GM15510 (cell line): Measurements from ENCODE around the gene TMEFF1.

Source experiments
- POLR2A ChIP-seq: IDR thresholded peaks from 3 replicates; pipeline ENCODE4 v1.6.1; 2011; ENCODE audit warnings: borderline replicate concordance; ENCODE audit not compliant: insufficient read length; ENCODE audit errors: extremely low read depth

TMEFF1 gene

GRCh38 chr9:100499460-100499859 lies 26.5 kb downstream of the TMEFF1 start:
- TF ChIP-seq POLR2A: no peak

GRCh38 chr9:100499866-100500265 lies 26.9 kb downstream of the TMEFF1 start:
- no peak for TF ChIP-seq POLR2A

- TF ChIP-seq POLR2A: no peak
These were observed 32.7 kb downstream of the TMEFF1 start for GRCh38 chr9:100505564-100506159.

GRCh38 chr9:100511205-100511604 lies 38.3 kb downstream of the TMEFF1 start:
- TF ChIP-seq POLR2A: no peak

GRCh38 chr9:100515578-100516494 lies 42.9 kb downstream of the TMEFF1 start:
- TF ChIP-seq POLR2A: no peak

- TF ChIP-seq POLR2A: no peak
These were observed 48.3 kb downstream of the TMEFF1 start for GRCh38 chr9:100521282-100521681.

GRCh38 chr9:100525563-100525962 lies 52.6 kb downstream of the TMEFF1 start:
- TF ChIP-seq POLR2A: no peak

- TF ChIP-seq POLR2A: no peak
These were observed 61.5 kb downstream of the TMEFF1 start for GRCh38 chr9:100534401-100534800.

GRCh38 chr9:100540327-100540726 lies 67.4 kb downstream of the TMEFF1 start:
- TF ChIP-seq POLR2A: no peak

GRCh38 chr9:100549048-100549447 lies 76.1 kb downstream of the TMEFF1 start:
- TF ChIP-seq POLR2A: no peak

- TF ChIP-seq POLR2A: no peak
These were observed 82.0 kb downstream of the TMEFF1 start for GRCh38 chr9:100554935-100555401.

- TF ChIP-seq POLR2A: no peak
These were observed 82.5 kb downstream of the TMEFF1 start for GRCh38 chr9:100555471-100555870.

- TF ChIP-seq POLR2A: no peak
These were observed 84.1 kb downstream of the TMEFF1 start for GRCh38 chr9:100557053-100557452.

- no peak for TF ChIP-seq POLR2A
These were observed 88.3 kb downstream of the TMEFF1 start for GRCh38 chr9:100561256-100561655.

- no peak for TF ChIP-seq POLR2A
These were observed 94.9 kb downstream of the TMEFF1 start for GRCh38 chr9:100567856-100568255.
